Heart left ventricle (tissue), 16 donors: ENCODE results near the gene MAGT1. TPM values are rescaled to one million over a fixed set of nuclear protein-coding genes. Genes with fewer than 3 reads are reported as not detected.

Source experiments
- ATAC-seq, 4 donors: fragments of 200-7000 bp; cut with Tn5 transposase; one replicate each; pipeline ENCODE4 v1.9.1; 2020 to 2022; ENCODE audit warnings: moderate library complexity in 4 of 4, mild to moderate bottlenecking in 3 of 4, moderate number of reproducible peaks in 1 of 4
- DNase-seq, 5 donors: peaks; one replicate each; pipeline ENCODE4 v3.0.0-alpha.2; 2020
- H3K27ac ChIP-seq, 12 donors: fragments of 200-600 bp; sonication (generic) in 4 of 12; one replicate each; pipeline versions ENCODE4 v1.5.0 to v1.8.0; 2016 to 2022; ENCODE audit warnings: mild to moderate bottlenecking in 2 of 12
- H3K27me3 ChIP-seq, 9 donors: fragments of 200-600 bp; sonication (generic) in 2 of 9; one replicate each; pipeline versions ENCODE4 v1.5.1 to v1.8.0; 2016 to 2022; ENCODE audit warnings: mild to moderate bottlenecking in 3 of 9
- H3K36me3 ChIP-seq, 9 donors: fragments of 200-600 bp; sonication (generic) in 2 of 9; one replicate each; pipeline versions ENCODE4 v1.5.0 to v1.8.0; 2018 to 2022; ENCODE audit warnings: mild to moderate bottlenecking in 2 of 9
- H3K4me1 ChIP-seq, 12 donors: fragments of 200-600 bp; sonication (generic) in 4 of 12; one replicate each; pipeline versions ENCODE4 v1.5.0 to v1.8.0; 2016 to 2022; ENCODE audit warnings: mild to moderate bottlenecking in 3 of 12
- H3K4me3 ChIP-seq, 12 donors: fragments of 200-600 bp; sonication (generic) in 4 of 12; one replicate each; pipeline versions ENCODE4 v1.5.0 to v1.8.0; 2017 to 2022; ENCODE audit warnings: mild to moderate bottlenecking in 9 of 12, moderate library complexity in 4 of 12
- H3K9me3 ChIP-seq, 12 donors: fragments of 200-600 bp; sonication (generic) in 4 of 12; one replicate each; pipeline versions ENCODE4 v1.5.0 to v1.8.0; 2016 to 2022; ENCODE audit warnings: mild to moderate bottlenecking in 1 of 12
- CTCF ChIP-seq, 12 donors: fragments of 200-600 bp; sonication (generic) in 4 of 12; IDR thresholded peaks; one replicate each; pipeline versions ENCODE4 v1.5.0 to v1.8.0; 2018 to 2022; ENCODE audit warnings: antibody characterized with exemption in 12 of 12, mild to moderate bottlenecking in 5 of 12
- POLR2A ChIP-seq, 2 donors: fragments of 450-650 bp; IDR thresholded peaks; one replicate each; pipeline ENCODE4 v1.6.1; 2017; ENCODE audit warnings: antibody characterized with exemption in 2 of 2, mild to moderate bottlenecking in 2 of 2, moderate library complexity in 2 of 2
- WGBS, 4 donors: extraction: QIAGEN DNeasy Blood & Tissue Kit in 2 of 4; methylation state at CpG; one replicate each; pipeline versions ENCODE4 v1.1.5 to v1.1.7; 2013 to 2018; 5-methylcytosine and 5-hydroxymethylcytosine counted together
- intact Hi-C, 10 donors: fragments of 100-400 bp; cut with DNase I; formaldehyde crosslinking; loops; one replicate each; pipeline versions ENCODE4 v1.11.1 to v1.14.2; 2022
- polyA plus RNA-seq, 2 donors: library from polyadenylated mRNA; stranded (reverse); fragments of 200-250 nt; gene quantifications; one replicate each; pipeline ENCODE4 v1.2.3, GENCODE V29; 2013
- total RNA-seq, 9 donors: library from RNA; depleted of rRNA in 2 of 9; stranded (reverse); fragments of >200 nt in 2 of 9; fragmentation: NEBNext Ultra II Directional in 3 of 9; extraction: Animal tissue kit (Norgen Biotek cat#: 25700) in 3 of 9; gene quantifications; one replicate each; pipeline versions ENCODE4 v1.1.0 to v1.2.4, GENCODE V29; 2016 to 2023
- donor health status: ischemic (EF 13 %, LVEDD 7.1; RV severe dilation, severe dysfunction).
- donor health status: healthy with polysubstance abuse.
- donor health status: DM: no; HTN: yes; CAD: no.
- donor health status: DM: no; HTN: no; CAD: no.
- donor health status: ischemic (EF 25% LVEDD 6.9; RV normal size, moderate dysfunction).
- donor health status: ischemic (EF 25% LVEDD 5.7; RV mildly dilated, moderate dysfunction).
- donor health status: healthy.
- donor health status: DM: yes; HTN: yes; CAD: no.
- donor health status: ischemic (EF 35%, LVEDD 5.7; RV mildly dilated, moderate dysfunction).
- donor health status: nonischemic (EF 11% LVEDD 7.7; RV severe dilation, severe dysfunction).
- donor health status: DM: yes; HTN: yes; CAD: no.
- donor health status: PGD.
- donor health status: ischemic (EF 29% LVEDD 5.4; RV normal size, mild dysfunction).
- donor health status: nonischemic (EF 23%, LVEDD 6.1; RV moderate dilation, normal function).

Gene MAGT1
- total and polyA plus RNA-seq, 11 donors = 17.4 to 77.2 (median 56.3) TPM

- H3K4me3 ChIP-seq = peak overlapping the region; percentile 41 to 86 (median 64)
- no peaks in the 10 kb centered on the region for H3K9me3 ChIP-seq
- H3K27me3 ChIP-seq = no peaks in the 10 kb centered on the region
- H3K4me1 ChIP-seq = peaks cover 0 to 23% (median 3%) of the 10 kb centered on the region in 12 donors
- no peak for TF ChIP-seq POLR2A (IDR thresholded peaks at IDR 0.05)
- no peak for TF ChIP-seq CTCF (IDR thresholded peaks at IDR 0.05)
- WGBS, 4 donors = 46 to 53% (median 48%) methylated on average over 1 of the region's 1 CpG
- H3K36me3 ChIP-seq = peaks cover 0 to 42% (median 34%) of the 10 kb centered on the region in 9 donors
- no peak for ATAC-seq
- intact Hi-C loops = loop anchor here in 3 of 10 donors (10.0 kb wide), 2 partner anchors 124 to 204 kb away; partner anchors contain the start of gene PGK1 (in 2 of the 3)
- no peak for DNase-seq
- H3K27ac ChIP-seq = peak overlapping the region in 11 of 12 donors; percentile 79 to 94 (median 89)
Observed at GRCh38 chrX:77900688-77901087, 5.5 kb upstream of the MAGT1 start.

GRCh38 chrX:77899081-77899828 is 4.0 kb upstream of the MAGT1 start, which contains the start of gene COX7B:
Gene COX7B, plus strand, starts transcription at chrX:77899468. Its CDS starts 86 bp downstream, at chrX:77899554.
- TF ChIP-seq POLR2A (IDR thresholded peaks at IDR 0.05) = peak; percentile 56 to 75
- peak in 10 of 12 donors; percentile 5 to 64 (median 36) for TF ChIP-seq CTCF (IDR thresholded peaks at IDR 0.05)
- intact Hi-C loops = loop anchor here in 6 of 10 donors (5.0 to 10.0 kb wide), 4 partner anchors 114 to 454 kb away; partner anchors contain the start of genes ATRX (in 4 of the 6), PGK1 (in 2 of the 6) and FGF16 (in 1 of the 6)
- peak within 1 kb of the TSS; percentile 79 to 94 (median 88) for H3K27ac ChIP-seq
- peaks cover 0 to 29% (median 22%) of the 10 kb centered on the region in 9 donors for H3K36me3 ChIP-seq
- H3K4me3 ChIP-seq = peak within 1 kb of the TSS; percentile 41 to 86 (median 64)
- no peaks in the 10 kb centered on the region for H3K9me3 ChIP-seq
- WGBS, 4 donors = 0 to 48% (median 22%) methylated on average over 28 of the region's 28 CpGs
- DNase-seq = peak in 4 of 5 donors; percentile 49 to 74 (median 62)
- peak; percentile 73 to 81 (median 78) for ATAC-seq
- no peaks in the 10 kb centered on the region for H3K27me3 ChIP-seq
- H3K4me1 ChIP-seq = peaks cover 0 to 23% (median 3%) of the 10 kb centered on the region in 12 donors

- 60 to 69% (median 65%) methylated on average over 10 of the region's 10 CpGs for WGBS, 4 donors
- Histone ChIP-seq H3K4me3 (peak overlapping the region in 9 of 12 donors; percentile 47 to 85 (median 71)), H3K27ac (peak overlapping the region in 2 of 12 donors; percentile 93)
Observed at GRCh38 chrX:77893713-77894112, 1.5 kb downstream of the MAGT1 start.

More at GRCh38 chrX:77893713-77894112, 1.5 kb downstream of the MAGT1 start:
- ATAC-seq (no peak), DNase-seq (no peak)
- no peaks in the 10 kb centered on the region for H3K9me3 ChIP-seq
- H3K27me3 ChIP-seq = no peaks in the 10 kb centered on the region
- H3K4me1 ChIP-seq = peaks cover 0 to 16% (median 0%) of the 10 kb centered on the region in 12 donors
- TF ChIP-seq POLR2A (IDR thresholded peaks at IDR 0.05) (no peak), CTCF (IDR thresholded peaks at IDR 0.05) (no peak)
- intact Hi-C loops = loop anchor here in 6 of 10 donors (10.0 kb wide), 3 partner anchors 109 to 449 kb away; partner anchors contain the start of genes ATRX (in 4 of the 6), FGF16 (in 1 of the 6) and PGK1 (in 1 of the 6)
- H3K36me3 ChIP-seq = no peaks in the 10 kb centered on the region
